ENCODE measurements around the gene PLXNA3. TPM values are rescaled to one million over a fixed set of nuclear protein-coding genes. Genes with fewer than 3 reads are reported as not detected.
A peak's percentile ranks its signal among the peaks of the same experiment; 100 is the strongest.

PLXNA3 gene
- total and polyA plus RNA-seq, 10 of the 15 experiments (the other 5 are each of a cell fraction or from before 2014, with no cell fraction given), result 0.26 to 26.8 (median 3.4) TPM

DNA sequence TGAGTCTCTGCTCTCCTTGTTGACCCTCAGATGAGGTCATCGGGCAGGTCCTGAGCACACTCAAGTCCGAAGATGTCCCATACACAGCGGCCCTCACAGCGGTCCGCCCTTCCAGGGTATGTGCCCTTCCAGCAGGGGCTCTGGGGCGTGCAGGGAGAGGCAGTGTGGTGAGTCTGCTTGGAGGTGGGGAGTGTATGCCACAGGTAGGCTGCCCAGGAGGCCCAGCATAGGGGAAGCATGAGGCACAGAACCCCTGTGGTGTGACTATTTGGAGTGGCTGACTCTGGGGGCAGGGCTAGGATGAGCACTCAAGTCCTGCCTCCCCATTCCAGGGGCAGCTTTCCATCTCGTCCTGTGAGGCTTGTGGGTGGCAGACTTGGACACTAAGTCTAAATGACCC lies 24.5 kb upstream of the PLXNA3 start:
- SMC1A ChIA-PET (ENCODE audit: uncharacterized antibody, unreplicated experiment), result no interaction called here
- H3K9ac ChIP-seq (ENCODE audit: control insufficient read depth, insufficient read depth, low read length), result no peak overlapping the region
- RAD21 ChIA-PET (ENCODE audit: unreplicated experiment), result no interaction called here
- in situ Hi-C loops (cut with MboI), result no loop called here
- intact Hi-C loops (cut with micrococcal nuclease; ENCODE audit: unreplicated experiment), result no loop called here
- CTCF ChIA-PET, result no interaction called here
- 68% methylated on average over 7 of the region's 7 CpGs for WGBS (ENCODE audit: insufficient coverage, insufficient replicate concordance, low lambda C conversion rate, missing lambda C conversion rate)
- no peaks in the 10 kb centered on the region for H3K27me3 ChIP-seq (replicated peaks in 1 of 2; ENCODE audit: control insufficient read depth in 2 of 2, insufficient read depth in 2 of 2, low read length in 1 of 2)
- BruUV-seq (replicated peaks), result no TSS peak
- POLR2A ChIA-PET, result no interaction called here
- H3K36me3 ChIP-seq (ENCODE audit: control insufficient read depth in 2 of 2, insufficient read depth in 2 of 2, low read length in 1 of 2), result peaks cover 0 to 2% of the 10 kb centered on the region in 2 experiments; a peak in 1 of 4 replicates
- no peaks in the 10 kb centered on the region for H3K4me1 ChIP-seq (ENCODE audit: control insufficient read depth, insufficient read depth, low read length)
- H3K79me2 ChIP-seq (ENCODE audit: control insufficient read depth, insufficient read depth, low read length), result peaks cover 28% of the 10 kb centered on the region
- no peak overlapping the region for H3K4me3 ChIP-seq
- H4K20me1 ChIP-seq (ENCODE audit: control insufficient read depth, insufficient read depth), result no peaks in the 10 kb centered on the region
- H3K9me3 ChIP-seq (replicated peaks; ENCODE audit: control insufficient read depth, insufficient read depth, low read length), result no peaks in the 10 kb centered on the region; the same call in 2 of the 3 replicates
- FAIRE-seq (no peak), ATAC-seq (no peak), DNase-seq (ENCODE audit: low read depth, low spot score) (no peak)
- H2AFZ ChIP-seq (ENCODE audit: control insufficient read depth, low read depth, low read length), result no peak overlapping the region
- no peak overlapping the region for H3K4me2 ChIP-seq (ENCODE audit: control insufficient read depth, insufficient read depth)
- TF ChIP-seq CEBPB (IDR thresholded peaks at IDR 0.05; ENCODE audit: borderline replicate concordance in 1 of 2, low read depth in 2 of 2, low read length in 2 of 2), result no peak
- TF ChIP-seq MYB (IDR thresholded peaks at IDR 0.05; ENCODE audit: borderline replicate concordance, low read depth, low read length), result no peak
- no peak for TF ChIP-seq FOXM1 (IDR thresholded peaks at IDR 0.05; ENCODE audit: low read depth, low read length)
- TF ChIP-seq LARP7 (IDR thresholded peaks at IDR 0.05), result no peak
- no peak overlapping the region for H3K27ac ChIP-seq (ENCODE audit: control insufficient read depth, insufficient read depth)

DNA sequence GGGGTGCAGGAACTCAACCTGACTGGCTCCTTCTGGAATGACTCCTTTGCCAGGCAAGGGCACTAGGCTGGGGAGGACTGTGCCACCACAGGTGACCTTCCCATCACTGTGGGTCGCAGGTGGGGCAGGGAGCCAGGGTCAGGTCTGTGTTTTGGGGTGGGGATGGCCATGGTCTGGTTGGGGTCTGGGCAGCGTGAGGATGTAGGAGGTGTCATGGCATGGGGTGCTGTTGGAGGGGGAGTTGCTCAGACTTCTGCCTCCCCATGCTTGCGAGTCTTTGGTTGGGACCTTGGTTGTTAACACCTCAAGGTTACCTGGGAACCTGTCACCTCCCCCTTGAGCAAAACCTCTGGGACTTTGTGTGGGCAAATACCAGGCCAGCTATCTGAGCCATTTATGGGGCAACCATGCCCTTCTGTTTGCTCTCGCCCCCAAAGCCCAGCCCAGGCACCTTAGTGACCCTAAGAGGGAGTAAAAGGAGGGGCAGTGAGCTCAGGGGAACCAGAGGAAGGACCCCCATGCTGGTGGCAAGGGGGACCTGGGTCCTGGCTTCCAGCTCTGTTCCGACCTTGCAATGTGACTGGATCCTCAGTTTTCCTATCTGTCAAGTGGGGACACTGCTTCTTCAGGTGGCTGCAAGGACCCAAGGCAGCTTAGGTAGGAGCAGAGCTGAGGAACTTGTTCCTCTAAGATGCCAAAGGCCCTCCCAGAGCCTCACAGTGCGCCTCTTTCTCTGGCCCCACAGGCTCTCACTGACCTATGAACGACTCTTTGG lies 23.5 kb upstream of the PLXNA3 start:
- no peaks in the 10 kb centered on the region for H3K27me3 ChIP-seq (replicated peaks in 1 of 2; ENCODE audit: control insufficient read depth in 2 of 2, insufficient read depth in 2 of 2, low read length in 1 of 2)
- ChIA-PET CTCF (no interaction called here), SMC1A (ENCODE audit: uncharacterized antibody, unreplicated experiment) (no interaction called here), RAD21 (ENCODE audit: unreplicated experiment) (no interaction called here), POLR2A (no interaction called here)
- no peaks in the 10 kb centered on the region for H4K20me1 ChIP-seq (ENCODE audit: control insufficient read depth, insufficient read depth)
- TF ChIP-seq POLR2A (IDR thresholded peaks at IDR 0.05; ENCODE audit: low read depth, low read length), result 0 out of 2 replicates have a peak, but pooled peaks have one; percentile 34
- TF ChIP-seq, protein P1, sequence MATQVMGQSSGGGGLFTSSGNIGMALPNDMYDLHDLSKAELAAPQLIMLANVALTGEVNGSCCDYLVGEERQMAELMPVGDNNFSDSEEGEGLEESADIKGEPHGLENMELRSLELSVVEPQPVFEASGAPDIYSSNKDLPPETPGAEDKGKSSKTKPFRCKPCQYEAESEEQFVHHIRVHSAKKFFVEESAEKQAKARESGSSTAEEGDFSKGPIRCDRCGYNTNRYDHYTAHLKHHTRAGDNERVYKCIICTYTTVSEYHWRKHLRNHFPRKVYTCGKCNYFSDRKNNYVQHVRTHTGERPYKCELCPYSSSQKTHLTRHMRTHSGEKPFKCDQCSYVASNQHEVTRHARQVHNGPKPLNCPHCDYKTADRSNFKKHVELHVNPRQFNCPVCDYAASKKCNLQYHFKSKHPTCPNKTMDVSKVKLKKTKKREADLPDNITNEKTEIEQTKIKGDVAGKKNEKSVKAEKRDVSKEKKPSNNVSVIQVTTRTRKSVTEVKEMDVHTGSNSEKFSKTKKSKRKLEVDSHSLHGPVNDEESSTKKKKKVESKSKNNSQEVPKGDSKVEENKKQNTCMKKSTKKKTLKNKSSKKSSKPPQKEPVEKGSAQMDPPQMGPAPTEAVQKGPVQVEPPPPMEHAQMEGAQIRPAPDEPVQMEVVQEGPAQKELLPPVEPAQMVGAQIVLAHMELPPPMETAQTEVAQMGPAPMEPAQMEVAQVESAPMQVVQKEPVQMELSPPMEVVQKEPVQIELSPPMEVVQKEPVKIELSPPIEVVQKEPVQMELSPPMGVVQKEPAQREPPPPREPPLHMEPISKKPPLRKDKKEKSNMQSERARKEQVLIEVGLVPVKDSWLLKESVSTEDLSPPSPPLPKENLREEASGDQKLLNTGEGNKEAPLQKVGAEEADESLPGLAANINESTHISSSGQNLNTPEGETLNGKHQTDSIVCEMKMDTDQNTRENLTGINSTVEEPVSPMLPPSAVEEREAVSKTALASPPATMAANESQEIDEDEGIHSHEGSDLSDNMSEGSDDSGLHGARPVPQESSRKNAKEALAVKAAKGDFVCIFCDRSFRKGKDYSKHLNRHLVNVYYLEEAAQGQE (IDR thresholded peaks at IDR 0.05; ENCODE audit: low read depth, low read length), result no peak
- no peaks in the 10 kb centered on the region; the same call in 2 of the 3 replicates for H3K9me3 ChIP-seq (replicated peaks; ENCODE audit: control insufficient read depth, insufficient read depth, low read length)
- H3K4me2 ChIP-seq (ENCODE audit: control insufficient read depth, insufficient read depth), result no peak overlapping the region
- peaks cover 25% of the 10 kb centered on the region for H3K79me2 ChIP-seq (ENCODE audit: control insufficient read depth, insufficient read depth, low read length)
- H2AFZ ChIP-seq (ENCODE audit: control insufficient read depth, low read depth, low read length), result no peak overlapping the region
- 54% methylated on average over 7 of the region's 7 CpGs for WGBS (ENCODE audit: insufficient coverage, insufficient replicate concordance, low lambda C conversion rate, missing lambda C conversion rate)
- in situ Hi-C loops (cut with MboI), result no loop called here
- no peak overlapping the region for H3K4me3 ChIP-seq
- peaks cover 0 to 2% of the 10 kb centered on the region in 2 experiments; a peak in 1 of 4 replicates for H3K36me3 ChIP-seq (ENCODE audit: control insufficient read depth in 2 of 2, insufficient read depth in 2 of 2, low read length in 1 of 2)
- ATAC-seq (no peak), DNase-seq (ENCODE audit: low read depth, low spot score) (no peak), FAIRE-seq (no peak)
- BruUV-seq (replicated peaks), result no TSS peak
- H3K9ac ChIP-seq (ENCODE audit: control insufficient read depth, insufficient read depth, low read length), result no peak overlapping the region
- H3K27ac ChIP-seq (ENCODE audit: control insufficient read depth, insufficient read depth), result no peak overlapping the region
- H3K4me1 ChIP-seq (ENCODE audit: control insufficient read depth, insufficient read depth, low read length), result no peaks in the 10 kb centered on the region
- intact Hi-C loops (cut with micrococcal nuclease; ENCODE audit: unreplicated experiment), result loop anchor here (5.0 kb wide), 2 partner anchors 37 to 43 kb away; partner anchors contain the start of genes LAGE3 and RPL10
